NOMO-1 (cell line): Measurements from ENCODE around the gene PTPRD.

ENCODE experiments used
- DNase-seq, 2 experiments: peaks; one replicate each; lab custom pipeline; 2025; ENCODE audit not compliant: unreplicated experiment in 2 of 2; lab: John Stamatoyannopoulos, UW

PTPRD gene

GRCh38 chr9:9917400-9917799 lies 695.4 kb downstream of the PTPRD start:
- DNase-seq = no peak

GRCh38 chr9:9914174-9914573 lies 698.6 kb downstream of the PTPRD start:
- DNase-seq = no peak

- no peak for DNase-seq
These were observed 699.4 kb downstream of the PTPRD start for GRCh38 chr9:9913276-9913832.

- DNase-seq = no peak
These were observed 700.3 kb downstream of the PTPRD start for GRCh38 chr9:9912459-9912858.

GRCh38 chr9:9905736-9906135 lies 707.1 kb downstream of the PTPRD start:
- DNase-seq = no peak

GRCh38 chr9:9904041-9904440 lies 708.8 kb downstream of the PTPRD start:
- no peak for DNase-seq

- DNase-seq = no peak
These were observed 711.2 kb downstream of the PTPRD start for GRCh38 chr9:9901624-9902023.

GRCh38 chr9:9893837-9894236 lies 719.0 kb downstream of the PTPRD start:
- no peak for DNase-seq

- no peak for DNase-seq
These were observed 720.6 kb downstream of the PTPRD start for GRCh38 chr9:9892217-9892616.

- no peak for DNase-seq
These were observed 731.1 kb downstream of the PTPRD start for GRCh38 chr9:9881692-9882091.

GRCh38 chr9:9874270-9874669 lies 738.5 kb downstream of the PTPRD start:
- no peak for DNase-seq

GRCh38 chr9:9862235-9862810 lies 750.5 kb downstream of the PTPRD start:
- DNase-seq = no peak

GRCh38 chr9:9855177-9856078 lies 757.4 kb downstream of the PTPRD start:
- DNase-seq = no peak

GRCh38 chr9:9847750-9848149 lies 765.1 kb downstream of the PTPRD start:
- DNase-seq = no peak

- DNase-seq = no peak
These were observed 766.2 kb downstream of the PTPRD start for GRCh38 chr9:9846557-9846956.

GRCh38 chr9:9820436-9820835 lies 792.4 kb downstream of the PTPRD start:
- no peak for DNase-seq

- no peak for DNase-seq
These were observed 792.9 kb downstream of the PTPRD start for GRCh38 chr9:9819886-9820285.

GRCh38 chr9:9817176-9817575 lies 795.6 kb downstream of the PTPRD start:
- no peak for DNase-seq

GRCh38 chr9:9804109-9804508 lies 808.7 kb downstream of the PTPRD start:
- DNase-seq = no peak

- DNase-seq = no peak
These were observed 813.5 kb downstream of the PTPRD start for GRCh38 chr9:9799287-9799686.

- no peak for DNase-seq
These were observed 820.5 kb downstream of the PTPRD start for GRCh38 chr9:9792144-9792857.
